C4-2B (cell line): Measurements from ENCODE around the gene WBP2.

Source experiments
- CTCF ChIP-seq: fragments of 450-650 bp; conservative IDR thresholded peaks from 2 replicates; pipeline ENCODE4 v1.5.1; 2017; ENCODE audit warnings: mild to moderate bottlenecking
- ZFX ChIP-seq: fragments of 450-650 bp; IDR thresholded peaks from 2 replicates; pipeline ENCODE4 v1.6.1; 2017

- TF ChIP-seq CTCF (no peak), ZFX (no peak)
Observed at GRCh38 chr17:75799402-75799801, 55.7 kb downstream of the WBP2 start.
